Kidney (tissue), 14 donors: ENCODE results near the gene ADIRF. TPM values are rescaled to one million over a fixed set of nuclear protein-coding genes. Genes with fewer than 3 reads are reported as not detected.

Source experiments
- DNase-seq, 5 donors: peaks; one replicate each; pipeline ENCODE4 v3.0.0-alpha.2; 2013 to 2020
- FAIRE-seq: peaks from 2 replicates; lab custom pipeline; 2012; peaks lifted over from hg19 to GRCh38; lab: Jason Lieb, UNC
- H3K27ac ChIP-seq, 2 donors: one replicate each; pipeline ENCODE4 v1.7.0; 2013; ENCODE audit warnings: low read depth in 2 of 2, low read length in 2 of 2, inconsistent platforms in 1 of 2
- H3K27me3 ChIP-seq: one replicate; pipeline ENCODE4 v1.7.1; 2013; ENCODE audit warnings: low read length, inconsistent platforms; ENCODE audit not compliant: control insufficient read depth, insufficient read depth
- H3K36me3 ChIP-seq, 3 donors: one replicate each; pipeline versions ENCODE4 v1.7.0 to v1.7.1; 2013; ENCODE audit warnings: low read length in 3 of 3, control low read depth in 1 of 3, inconsistent platforms in 1 of 3; ENCODE audit not compliant: insufficient read depth in 3 of 3, control insufficient read depth in 2 of 3
- H3K4me1 ChIP-seq, 3 donors: one replicate each; pipeline versions ENCODE4 v1.7.0 to v1.7.1; 2013; ENCODE audit warnings: low read length in 3 of 3, inconsistent platforms in 1 of 3, low read depth in 1 of 3; ENCODE audit not compliant: control insufficient read depth in 2 of 3, insufficient read depth in 2 of 3
- H3K4me3 ChIP-seq, 3 donors: one replicate each; pipeline versions ENCODE4 v1.7.0 to v1.8.1; 2013; ENCODE audit warnings: low read length in 3 of 3, control low read depth in 1 of 3, inconsistent platforms in 1 of 3
- H3K9ac ChIP-seq, 3 donors: one replicate each; pipeline versions ENCODE4 v1.7.0 to v1.7.1; 2013; ENCODE audit warnings: low read length in 3 of 3, control low read depth in 1 of 3, inconsistent platforms in 1 of 3
- H3K9me3 ChIP-seq, 3 donors: one replicate each; pipeline versions ENCODE4 v1.7.0 to v1.7.1; 2013; ENCODE audit warnings: low read length in 3 of 3, control low read depth in 1 of 3, inconsistent platforms in 1 of 3; ENCODE audit not compliant: control insufficient read depth in 2 of 3, insufficient read depth in 1 of 3
- intact Hi-C: fragments of 100-400 bp; cut with DNase I; formaldehyde crosslinking; loops from one replicate; pipeline ENCODE4 v1.11.1; 2022
- polyA plus RNA-seq: library from polyadenylated mRNA; stranded (reverse); fragments of 350-450 nt; fragmentation: Illumina TruSeq; extraction: RNeasy Lipid Tissue Mini Kit (QIAGEN cat#74804); gene quantifications from one replicate; pipeline ENCODE4 v1.2.3, GENCODE V29; 2014; ENCODE audit warnings: low read depth, low replicate concordance; ENCODE audit not compliant: insufficient read depth
- total RNA-seq: library from RNA; stranded (reverse); fragmentation: NEBNext Ultra II Directional; extraction: Animal tissue kit (Norgen Biotek cat#: 25700); gene quantifications from one replicate; pipeline ENCODE4 v1.2.1, GENCODE V29; 2021
- TF ChIP-seq, protein P1 (sequence below): IDR thresholded peaks from 3 replicates; pipeline ENCODE4 v1.5.1; 2012; ENCODE audit warnings: mild to moderate bottlenecking, moderate library complexity, borderline replicate concordance; ENCODE audit not compliant: insufficient read depth; ENCODE audit errors: extremely low read depth
- donor health status: control.
- donor health status: control.
- donor health status: control.
- donor health status: control.
- donor health status: control.
- donor health status: DM: yes; HTN: yes; CAD: no.
- donor health status: Normal renal cell carcinoma (clear cell type).

Gene ADIRF
- total and polyA plus RNA-seq, 2 donors from 2014 or later = 357 to 897 TPM

DNA sequence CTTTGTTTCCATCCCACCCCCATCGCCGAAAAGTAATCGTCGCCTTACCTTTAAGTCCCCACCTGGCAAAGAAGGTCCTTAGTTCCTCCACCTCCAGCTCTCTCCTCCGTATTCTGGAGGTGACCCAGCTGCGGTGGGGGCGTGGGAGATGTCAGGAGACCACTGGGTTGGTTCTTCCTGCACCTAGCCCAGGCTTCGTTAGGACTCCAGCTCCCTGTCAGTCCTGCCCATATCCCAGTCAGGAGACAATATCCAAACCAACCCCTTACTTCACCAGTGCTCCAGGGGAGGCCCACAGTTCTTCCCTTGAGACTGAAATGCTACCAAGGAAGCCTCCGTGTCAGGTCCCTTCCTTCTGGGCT lies 693 bp downstream of the ADIRF start:
- Histone ChIP-seq H3K27me3 (no peaks in the 10 kb centered on the region), H3K4me3 (peak overlapping the region in 2 of 3 donors; percentile 62), H3K9ac (peak overlapping the region in 2 of 3 donors; percentile 26 to 94), H3K4me1 (peaks cover 0 to 37% (median 29%) of the 10 kb centered on the region in 3 donors), H3K36me3 (no peaks in the 10 kb centered on the region), H3K27ac (peak overlapping the region; percentile 80 to 83), H3K9me3 (no peaks in the 10 kb centered on the region)
- DNase-seq (peak in 1 of 5 donors; percentile 48), FAIRE-seq (no peak)
- TF ChIP-seq, protein P1, sequence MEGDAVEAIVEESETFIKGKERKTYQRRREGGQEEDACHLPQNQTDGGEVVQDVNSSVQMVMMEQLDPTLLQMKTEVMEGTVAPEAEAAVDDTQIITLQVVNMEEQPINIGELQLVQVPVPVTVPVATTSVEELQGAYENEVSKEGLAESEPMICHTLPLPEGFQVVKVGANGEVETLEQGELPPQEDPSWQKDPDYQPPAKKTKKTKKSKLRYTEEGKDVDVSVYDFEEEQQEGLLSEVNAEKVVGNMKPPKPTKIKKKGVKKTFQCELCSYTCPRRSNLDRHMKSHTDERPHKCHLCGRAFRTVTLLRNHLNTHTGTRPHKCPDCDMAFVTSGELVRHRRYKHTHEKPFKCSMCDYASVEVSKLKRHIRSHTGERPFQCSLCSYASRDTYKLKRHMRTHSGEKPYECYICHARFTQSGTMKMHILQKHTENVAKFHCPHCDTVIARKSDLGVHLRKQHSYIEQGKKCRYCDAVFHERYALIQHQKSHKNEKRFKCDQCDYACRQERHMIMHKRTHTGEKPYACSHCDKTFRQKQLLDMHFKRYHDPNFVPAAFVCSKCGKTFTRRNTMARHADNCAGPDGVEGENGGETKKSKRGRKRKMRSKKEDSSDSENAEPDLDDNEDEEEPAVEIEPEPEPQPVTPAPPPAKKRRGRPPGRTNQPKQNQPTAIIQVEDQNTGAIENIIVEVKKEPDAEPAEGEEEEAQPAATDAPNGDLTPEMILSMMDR = no peak
- intact Hi-C loops = no loop called here

DNA sequence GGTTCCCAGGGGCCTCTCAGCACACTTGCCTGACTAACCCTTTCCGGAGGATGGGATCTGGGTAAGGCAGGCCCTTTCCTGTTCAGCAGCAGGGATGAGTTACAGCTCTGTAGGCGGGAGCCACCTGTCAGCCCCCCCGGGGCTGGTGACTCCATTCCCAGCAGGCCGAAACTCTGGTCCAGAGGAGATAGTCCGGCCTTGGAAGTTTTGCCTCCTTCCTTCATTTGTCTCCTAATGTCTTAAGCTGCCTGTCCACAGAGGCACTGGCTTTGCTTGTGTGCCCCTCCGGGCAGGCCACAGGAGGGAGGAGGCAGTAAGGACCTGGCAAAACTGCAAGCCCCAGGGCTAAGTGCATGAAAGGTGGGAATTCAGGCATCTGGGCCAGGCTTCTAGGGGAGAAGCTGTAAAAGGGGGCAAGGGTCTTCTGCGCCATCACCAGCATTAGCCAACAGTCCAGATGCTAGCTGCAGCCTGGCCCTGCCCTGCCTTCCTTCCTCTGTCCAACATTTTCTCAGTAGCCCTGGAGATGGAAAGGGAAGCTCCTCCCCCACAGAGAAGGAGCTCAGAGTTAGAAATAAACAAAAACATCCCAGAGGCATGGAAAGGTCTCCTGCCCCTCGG lies 1.2 kb downstream of the ADIRF start:
- FAIRE-seq (no peak), DNase-seq (peak in 4 of 5 donors; percentile 24 to 74 (median 54))
- H3K9ac ChIP-seq = peak overlapping the region in 2 of 3 donors; percentile 77 to 94
- H3K4me3 ChIP-seq = peak overlapping the region in 2 of 3 donors; percentile 62
- intact Hi-C loops = no loop called here
- no peaks in the 10 kb centered on the region for H3K27me3 ChIP-seq
- TF ChIP-seq, protein P1 = no peak
- H3K36me3 ChIP-seq = no peaks in the 10 kb centered on the region
- H3K9me3 ChIP-seq = no peaks in the 10 kb centered on the region
- H3K4me1 ChIP-seq = peaks cover 0 to 37% (median 34%) of the 10 kb centered on the region in 3 donors
- peak overlapping the region; percentile 89 to 97 for H3K27ac ChIP-seq

DNA sequence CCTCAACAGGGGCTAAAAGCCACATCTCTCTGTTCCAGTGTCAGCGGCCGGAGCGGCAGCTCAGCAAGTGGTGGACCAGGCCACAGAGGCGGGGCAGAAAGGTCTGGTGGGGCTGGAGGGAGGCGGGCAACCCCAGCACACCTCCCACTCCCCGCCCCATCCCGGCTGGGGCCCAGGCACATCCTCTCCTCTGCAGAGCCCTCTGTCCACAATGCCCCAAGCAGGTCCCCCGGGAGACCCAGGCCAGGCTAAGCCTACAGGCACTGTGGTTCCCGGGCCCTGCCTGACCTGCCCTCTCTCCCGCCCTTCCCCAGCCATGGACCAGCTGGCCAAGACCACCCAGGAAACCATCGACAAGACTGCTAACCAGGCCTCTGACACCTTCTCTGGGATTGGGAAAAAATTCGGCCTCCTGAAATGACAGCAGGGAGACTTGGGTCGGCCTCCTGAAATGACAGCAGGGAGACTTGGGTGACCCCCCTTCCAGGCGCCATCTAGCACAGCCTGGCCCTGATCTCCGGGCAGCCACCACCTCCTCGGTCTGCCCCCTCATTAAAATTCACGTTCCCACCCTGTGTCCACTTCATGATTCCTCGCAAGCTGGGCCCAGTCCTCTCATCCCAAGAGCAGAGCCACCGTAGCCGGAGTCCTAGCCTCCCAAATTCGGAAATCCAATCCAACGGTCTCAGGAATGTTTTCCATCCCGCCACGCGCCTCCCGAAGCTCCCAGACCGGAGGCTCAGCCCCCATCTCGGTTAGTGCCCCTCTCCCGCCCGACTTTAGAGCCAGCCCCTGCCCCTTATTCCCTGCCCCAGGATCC lies 2.1 kb downstream of the ADIRF start:
- H3K36me3 ChIP-seq = no peaks in the 10 kb centered on the region
- peak overlapping the region; percentile 89 to 97 for H3K27ac ChIP-seq
- peak overlapping the region; percentile 32 to 94 (median 77) for H3K9ac ChIP-seq
- H3K4me3 ChIP-seq = peak overlapping the region; percentile 39 to 62 (median 62)
- no peaks in the 10 kb centered on the region for H3K9me3 ChIP-seq
- no peaks in the 10 kb centered on the region for H3K27me3 ChIP-seq
- peaks cover 0 to 37% (median 37%) of the 10 kb centered on the region in 3 donors for H3K4me1 ChIP-seq
- intact Hi-C loops = no loop called here
- DNase-seq (peak in 4 of 5 donors; percentile 25 to 96 (median 54)), FAIRE-seq (no peak)
- TF ChIP-seq, protein P1 = no peak
